ENCODE measurements around the gene RPS21.

DNA sequence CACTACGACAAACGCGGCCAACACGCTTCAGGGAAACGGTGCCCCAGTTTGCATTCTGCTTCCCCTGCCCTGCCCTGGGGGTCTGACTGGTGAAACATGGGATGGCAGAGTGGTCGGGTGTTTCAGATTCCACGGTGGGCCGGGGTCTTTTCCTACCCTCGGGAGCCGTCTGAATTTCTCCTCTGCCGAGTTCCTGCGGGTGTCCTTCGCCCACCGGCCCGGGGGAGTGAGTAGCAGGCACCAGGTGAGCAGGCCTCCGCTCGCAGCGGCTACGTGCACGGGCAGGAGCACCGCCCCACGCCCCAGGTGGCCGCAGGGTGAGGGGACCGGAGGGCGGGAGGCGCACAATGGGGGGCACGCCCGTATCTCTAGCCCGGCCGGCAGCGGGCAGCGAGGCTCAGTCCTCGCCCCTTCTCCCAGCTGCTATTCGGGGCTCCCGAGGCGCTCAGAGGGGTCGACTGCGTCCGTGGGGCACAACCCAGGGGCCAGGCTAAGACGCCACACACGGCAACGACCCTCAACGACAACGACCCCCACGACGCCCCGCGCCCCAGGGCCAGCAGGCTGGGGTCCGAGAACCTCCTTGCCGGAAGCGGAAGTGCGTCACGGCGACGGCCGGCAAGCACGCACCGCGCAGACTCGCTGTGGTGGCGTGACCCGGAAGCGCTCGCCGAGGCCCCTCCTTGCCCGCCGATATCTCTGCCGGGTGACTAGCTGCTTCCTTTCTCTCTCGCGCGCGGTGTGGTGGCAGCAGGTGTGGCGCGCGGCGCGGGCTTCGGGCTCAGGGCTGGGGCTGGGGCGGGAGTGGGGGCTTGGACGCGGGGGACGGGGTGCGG, at the start of gene RPS21:
- TF ChIP-seq, protein P1, sequence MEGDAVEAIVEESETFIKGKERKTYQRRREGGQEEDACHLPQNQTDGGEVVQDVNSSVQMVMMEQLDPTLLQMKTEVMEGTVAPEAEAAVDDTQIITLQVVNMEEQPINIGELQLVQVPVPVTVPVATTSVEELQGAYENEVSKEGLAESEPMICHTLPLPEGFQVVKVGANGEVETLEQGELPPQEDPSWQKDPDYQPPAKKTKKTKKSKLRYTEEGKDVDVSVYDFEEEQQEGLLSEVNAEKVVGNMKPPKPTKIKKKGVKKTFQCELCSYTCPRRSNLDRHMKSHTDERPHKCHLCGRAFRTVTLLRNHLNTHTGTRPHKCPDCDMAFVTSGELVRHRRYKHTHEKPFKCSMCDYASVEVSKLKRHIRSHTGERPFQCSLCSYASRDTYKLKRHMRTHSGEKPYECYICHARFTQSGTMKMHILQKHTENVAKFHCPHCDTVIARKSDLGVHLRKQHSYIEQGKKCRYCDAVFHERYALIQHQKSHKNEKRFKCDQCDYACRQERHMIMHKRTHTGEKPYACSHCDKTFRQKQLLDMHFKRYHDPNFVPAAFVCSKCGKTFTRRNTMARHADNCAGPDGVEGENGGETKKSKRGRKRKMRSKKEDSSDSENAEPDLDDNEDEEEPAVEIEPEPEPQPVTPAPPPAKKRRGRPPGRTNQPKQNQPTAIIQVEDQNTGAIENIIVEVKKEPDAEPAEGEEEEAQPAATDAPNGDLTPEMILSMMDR (IDR thresholded peaks at IDR 0.05) = no peak
- peak; percentile 77 to 81 for TF ChIP-seq POLR2A (IDR thresholded peaks at IDR 0.05)

Data from sigmoid colon (tissue), 3 donors.